Measurements from ENCODE around the gene PEAR1.
A peak's percentile ranks its signal among the peaks of the same experiment; 100 is the strongest.

The PEAR1 gene

DNA sequence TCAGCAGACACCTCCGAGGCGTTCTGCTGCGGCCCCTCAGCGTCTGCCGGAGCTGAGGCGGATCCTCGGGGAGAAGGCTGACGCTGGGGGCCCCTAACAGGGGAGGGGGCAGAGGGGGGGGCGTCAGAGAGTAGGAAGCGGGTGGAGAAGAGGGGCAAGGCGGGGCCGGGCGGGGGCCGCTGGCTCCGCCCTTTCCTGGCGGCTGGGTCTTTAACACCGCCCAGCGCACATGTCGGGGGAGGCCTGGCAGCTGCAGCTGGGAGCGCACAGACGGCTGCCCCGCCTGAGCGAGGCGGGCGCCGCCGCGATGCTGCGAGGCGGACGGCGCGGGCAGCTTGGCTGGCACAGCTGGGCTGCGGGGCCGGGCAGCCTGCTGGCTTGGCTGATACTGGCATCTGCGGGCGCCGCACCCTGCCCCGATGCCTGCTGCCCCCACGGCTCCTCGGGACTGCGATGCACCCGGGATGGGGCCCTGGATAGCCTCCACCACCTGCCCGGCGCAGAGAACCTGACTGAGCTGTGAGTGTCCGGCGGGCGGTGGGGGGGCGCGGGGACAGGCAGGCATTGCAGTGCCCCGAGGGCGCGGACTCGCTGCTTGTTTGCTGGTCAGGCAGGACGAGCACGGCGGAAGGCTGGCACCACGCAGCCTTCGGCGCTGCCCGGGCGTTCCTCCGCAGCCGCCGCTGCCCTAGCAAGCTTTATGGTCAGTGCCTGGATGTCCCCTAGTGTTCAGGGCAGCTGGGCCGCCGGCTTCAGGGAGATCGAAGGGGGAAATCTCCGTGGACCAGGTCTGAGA, 32.7 kb upstream of the PEAR1 start, which contains the start of gene NTRK1:
NTRK1 (plus strand) TSS at position 238 of the 796 bp plus-strand sequence; CDS start at position 308, 70 bp downstream.
- peak; percentile 32 for DNase-seq (ENCODE audit: low spot score)

DNA sequence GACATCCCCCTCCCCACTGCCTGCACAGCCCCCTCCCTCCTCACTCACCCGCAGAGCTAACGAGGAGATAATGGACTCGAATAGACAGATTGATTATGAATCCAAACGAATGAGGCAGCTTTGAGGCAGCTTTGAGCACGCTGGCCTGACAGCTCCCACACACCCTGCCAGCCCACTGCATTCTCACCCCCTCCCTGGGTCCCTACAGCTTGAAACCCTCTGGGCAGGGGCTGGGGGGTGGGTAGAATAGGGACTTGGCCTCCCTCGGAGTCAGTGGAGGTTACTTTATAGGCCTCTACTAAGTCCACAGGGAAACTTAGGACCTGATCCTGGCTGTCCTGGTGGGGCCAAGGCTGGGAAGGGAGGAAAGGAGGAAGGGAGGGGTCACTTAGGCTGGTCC, 30.9 kb upstream of the PEAR1 start:
- DNase-seq (ENCODE audit: low spot score), result no peak

DNA sequence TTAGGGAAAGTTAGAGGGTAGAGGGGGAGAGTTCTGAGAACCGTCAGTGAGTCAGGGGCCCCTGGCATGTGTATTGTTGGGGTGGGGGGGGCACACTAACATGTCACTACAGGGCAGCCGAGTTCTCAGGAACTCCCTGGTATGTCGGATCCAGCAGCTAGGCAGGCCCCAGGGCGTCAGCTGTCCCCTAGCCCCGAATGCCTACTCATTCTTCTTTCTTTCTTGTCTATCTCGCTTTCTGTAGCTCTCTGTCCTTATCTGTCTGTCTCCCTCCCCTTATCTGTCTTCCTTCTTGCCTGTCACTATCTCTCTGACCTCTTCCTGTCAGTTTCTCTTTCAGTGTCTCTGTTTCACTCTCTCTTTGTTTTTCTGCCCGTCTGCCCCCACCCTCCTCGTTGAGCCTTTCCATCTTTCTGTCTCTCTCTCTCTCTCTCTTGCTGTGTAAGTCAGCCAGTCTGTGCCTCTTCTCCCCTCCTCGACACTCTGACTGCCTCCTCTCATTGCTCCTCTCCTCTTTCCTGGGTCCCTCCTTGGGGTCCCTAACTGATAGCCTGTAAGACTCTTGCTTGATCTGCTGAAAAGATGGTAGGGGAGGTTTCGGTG, 30.4 kb upstream of the PEAR1 start:
- DNase-seq (ENCODE audit: low spot score), result no peak

DNA sequence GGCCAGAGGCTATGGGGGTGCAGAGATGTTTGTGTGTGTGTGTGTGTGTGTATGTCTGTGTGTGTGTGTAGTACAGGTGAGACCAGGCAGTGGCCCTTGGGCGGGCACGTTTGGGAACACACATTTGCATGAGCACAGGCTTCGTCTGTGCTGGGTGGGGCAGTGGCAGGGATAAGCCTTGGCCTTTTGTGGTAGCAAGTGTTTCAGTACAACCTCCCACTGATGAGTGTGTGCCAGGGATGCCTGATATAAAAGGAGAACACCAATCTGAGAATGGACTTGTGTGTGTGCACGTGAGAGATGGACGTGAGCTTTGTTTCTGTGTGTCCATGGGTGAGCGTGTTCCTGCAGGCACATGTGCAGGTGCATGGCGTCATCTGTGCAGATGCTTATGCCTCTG, 29.9 kb upstream of the PEAR1 start:
- DNase-seq (ENCODE audit: low spot score), result no peak

DNA sequence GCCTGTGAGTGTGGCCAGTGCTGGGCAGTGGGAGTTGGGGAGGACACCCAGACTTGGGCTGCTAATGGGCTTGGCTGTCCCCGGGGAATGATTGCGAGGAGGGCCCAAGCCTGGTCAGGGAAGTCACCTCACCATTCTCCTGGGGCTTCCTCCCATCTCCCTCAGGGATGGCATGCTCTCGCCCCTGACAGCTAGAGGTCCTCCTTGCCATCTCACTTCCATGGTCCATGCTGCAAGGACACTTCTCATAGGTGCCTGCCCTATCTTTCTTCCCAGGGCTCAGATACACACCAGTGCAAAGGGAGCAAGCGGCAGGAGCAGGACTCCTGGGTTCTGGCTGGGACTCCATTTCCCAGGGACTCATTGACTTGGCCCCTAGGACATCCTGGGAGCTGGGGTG, 28.7 kb upstream of the PEAR1 start:
- no peak for DNase-seq (ENCODE audit: low spot score)

DNA sequence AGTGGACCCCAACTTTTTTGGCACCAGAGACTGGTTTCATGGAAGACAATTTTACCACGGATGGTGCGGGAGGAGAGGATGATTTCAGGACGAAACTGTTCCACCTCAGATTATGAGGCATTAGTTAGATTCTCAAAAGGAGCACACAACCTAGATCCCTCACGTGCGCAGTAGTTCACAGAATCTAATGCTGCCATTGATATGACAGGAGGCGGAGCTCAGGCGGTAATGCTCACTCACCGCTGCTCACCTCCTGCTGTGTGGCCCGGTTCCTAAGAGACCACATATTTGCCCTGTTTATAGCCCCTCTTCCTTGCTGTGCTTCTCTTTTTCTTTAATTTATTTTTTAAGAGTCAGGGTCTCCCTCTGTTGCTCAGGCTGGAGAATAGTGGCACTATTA, 28.3 kb upstream of the PEAR1 start:
- no peak for DNase-seq (ENCODE audit: low spot score)

DNA sequence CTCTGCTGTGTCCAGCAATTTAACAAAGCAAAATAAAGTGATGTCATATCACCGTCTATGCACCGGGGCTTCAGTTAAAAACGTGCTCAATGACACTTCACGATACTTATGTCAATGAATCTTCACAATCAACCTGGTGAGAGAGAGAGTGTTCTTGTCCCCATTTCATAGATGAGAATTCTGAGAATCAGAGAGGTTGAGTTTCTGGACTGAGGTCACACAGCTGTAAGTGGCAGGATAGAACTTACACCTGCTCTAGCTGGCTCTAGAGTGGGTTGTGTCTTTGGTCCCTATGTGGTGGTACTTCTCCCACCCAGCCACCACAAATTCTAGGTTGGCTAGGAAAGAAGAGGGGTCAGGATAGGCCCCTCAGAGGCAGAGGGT, 27.7 kb upstream of the PEAR1 start:
- DNase-seq (ENCODE audit: low spot score), result no peak

DNA sequence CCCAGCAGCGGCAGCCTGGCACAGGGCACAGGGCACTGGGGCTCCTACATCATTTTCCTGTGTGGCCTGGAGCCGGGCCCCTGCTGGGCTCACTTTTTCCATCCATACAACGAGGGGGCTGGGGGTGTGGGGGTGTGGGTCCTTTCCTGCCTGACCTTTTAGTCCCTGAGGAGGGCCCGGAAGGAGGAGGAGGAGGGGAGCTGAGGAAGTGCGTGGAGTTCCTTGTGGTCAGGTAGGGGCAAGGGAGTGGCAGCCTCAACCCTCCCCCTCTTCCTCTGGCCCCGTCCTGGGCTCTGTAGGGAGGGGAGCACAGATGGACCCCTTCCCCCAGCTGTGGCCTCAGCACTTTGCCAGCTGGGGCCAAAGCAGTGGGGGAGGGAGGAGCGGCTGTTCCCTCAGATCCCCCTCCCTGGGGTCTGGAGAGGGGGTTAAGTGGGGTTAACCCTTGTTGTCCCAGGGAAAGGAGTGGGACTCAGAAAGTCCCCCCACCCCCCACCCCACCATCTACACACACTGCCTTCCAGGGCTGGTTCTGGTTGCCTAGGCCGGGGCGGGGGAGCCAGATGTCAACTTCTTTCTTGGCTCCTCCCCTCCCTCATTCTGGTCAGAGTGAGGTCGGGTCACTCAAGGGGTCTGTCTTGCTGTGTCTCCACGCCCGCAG, 27.1 kb upstream of the PEAR1 start:
- no peak for DNase-seq (ENCODE audit: low spot score)

DNA sequence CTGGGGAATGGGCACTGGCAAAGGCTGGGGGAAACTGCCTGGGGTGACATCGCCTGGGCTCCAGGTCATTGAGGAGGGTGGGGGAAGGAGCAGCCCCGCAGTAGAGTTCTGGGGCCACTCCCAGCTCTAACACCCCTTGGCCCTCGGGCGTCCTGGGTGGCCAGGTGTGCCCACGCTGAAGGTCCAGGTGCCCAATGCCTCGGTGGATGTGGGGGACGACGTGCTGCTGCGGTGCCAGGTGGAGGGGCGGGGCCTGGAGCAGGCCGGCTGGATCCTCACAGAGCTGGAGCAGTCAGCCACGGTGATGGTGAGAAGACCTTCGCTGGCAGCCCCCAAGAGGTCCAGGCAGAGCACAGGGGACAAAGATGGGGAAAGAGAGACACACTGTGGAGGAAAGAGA, 25.2 kb upstream of the PEAR1 start:
- no peak for DNase-seq (ENCODE audit: low spot score)

DNA sequence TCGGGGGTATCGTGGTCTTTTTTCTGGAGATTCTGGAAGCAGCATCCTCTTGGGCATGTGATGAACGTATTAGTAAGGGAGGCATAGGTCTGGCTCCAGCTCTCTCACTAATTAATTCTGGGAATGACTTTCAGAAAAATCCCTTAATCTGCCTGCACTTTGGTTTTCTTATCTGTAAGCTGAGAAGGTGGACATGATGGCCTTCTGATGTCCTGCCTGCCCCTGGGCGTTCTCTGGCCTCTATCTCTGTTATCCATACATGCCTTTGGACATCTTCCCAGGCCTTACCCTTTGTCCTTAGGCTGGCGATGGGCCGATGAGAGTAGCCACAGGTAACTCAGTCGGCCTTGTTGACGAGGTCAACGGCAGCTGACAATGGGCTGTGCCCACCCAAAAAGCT, 24.1 kb upstream of the PEAR1 start:
- no peak for DNase-seq (ENCODE audit: low spot score)

DNA sequence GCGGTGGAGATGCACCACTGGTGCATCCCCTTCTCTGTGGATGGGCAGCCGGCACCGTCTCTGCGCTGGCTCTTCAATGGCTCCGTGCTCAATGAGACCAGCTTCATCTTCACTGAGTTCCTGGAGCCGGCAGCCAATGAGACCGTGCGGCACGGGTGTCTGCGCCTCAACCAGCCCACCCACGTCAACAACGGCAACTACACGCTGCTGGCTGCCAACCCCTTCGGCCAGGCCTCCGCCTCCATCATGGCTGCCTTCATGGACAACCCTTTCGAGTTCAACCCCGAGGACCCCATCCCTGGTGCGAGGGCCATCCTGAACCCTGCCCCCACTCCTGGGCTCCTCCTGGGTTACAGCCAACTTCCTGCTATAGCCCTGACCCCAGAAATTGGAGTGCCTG, 19.9 kb upstream of the PEAR1 start:
- no peak for DNase-seq (ENCODE audit: low spot score)

DNA sequence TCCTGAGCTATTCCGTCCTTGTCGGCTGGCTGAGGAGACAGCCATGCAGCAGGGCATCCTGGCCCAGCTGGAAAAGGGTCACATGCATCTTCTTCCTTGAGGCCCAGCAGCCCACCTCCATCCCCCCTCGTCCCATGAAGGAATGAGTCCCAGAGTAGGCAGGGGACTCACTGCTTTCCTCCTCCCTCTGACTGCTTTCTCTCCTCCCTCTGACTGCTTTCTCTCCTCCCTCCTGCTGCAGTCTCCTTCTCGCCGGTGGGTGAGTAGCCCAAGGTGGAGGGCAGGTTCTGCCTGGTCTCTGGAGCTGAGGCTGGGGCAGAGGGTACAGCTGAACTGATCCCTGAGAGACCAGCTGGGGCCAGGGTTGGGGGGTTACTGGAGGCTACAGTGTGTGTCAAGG, 19.4 kb upstream of the PEAR1 start:
- no peak for DNase-seq (ENCODE audit: low spot score)

DNA sequence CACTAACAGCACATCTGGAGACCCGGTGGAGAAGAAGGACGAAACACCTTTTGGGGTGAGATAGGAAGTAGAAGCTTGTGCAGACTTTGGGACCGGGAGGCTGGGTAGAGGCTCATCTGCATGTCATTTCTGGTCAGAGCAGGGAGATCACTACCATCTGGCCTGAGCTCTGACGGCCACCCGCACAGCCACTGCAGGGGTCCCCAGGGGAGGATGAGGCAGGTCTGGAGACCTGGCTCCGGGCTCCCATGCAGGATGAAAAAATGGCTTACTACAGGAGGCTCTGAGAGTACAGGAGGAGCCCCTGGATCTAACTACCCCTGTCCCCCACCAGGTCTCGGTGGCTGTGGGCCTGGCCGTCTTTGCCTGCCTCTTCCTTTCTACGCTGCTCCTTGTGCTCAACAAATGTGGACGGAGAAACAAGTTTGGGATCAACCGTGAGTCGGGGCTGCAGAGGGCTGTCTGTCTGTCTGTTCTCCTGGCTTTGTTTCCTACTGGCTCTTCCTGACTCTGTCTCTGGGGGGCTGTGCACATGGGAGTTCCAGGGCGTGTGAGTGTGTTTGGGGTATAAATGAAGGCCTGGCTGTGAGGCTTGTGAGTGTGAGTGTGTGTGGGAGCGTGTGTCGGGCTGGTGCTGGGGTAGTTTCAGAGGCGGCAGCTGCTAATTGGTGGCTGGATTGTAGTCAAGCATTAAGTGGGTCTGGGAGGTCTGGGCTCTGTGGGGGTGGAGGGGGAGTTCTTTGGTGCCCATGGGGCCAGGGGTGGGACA, 18.8 kb upstream of the PEAR1 start:
- no peak for DNase-seq (ENCODE audit: low spot score)

DNA sequence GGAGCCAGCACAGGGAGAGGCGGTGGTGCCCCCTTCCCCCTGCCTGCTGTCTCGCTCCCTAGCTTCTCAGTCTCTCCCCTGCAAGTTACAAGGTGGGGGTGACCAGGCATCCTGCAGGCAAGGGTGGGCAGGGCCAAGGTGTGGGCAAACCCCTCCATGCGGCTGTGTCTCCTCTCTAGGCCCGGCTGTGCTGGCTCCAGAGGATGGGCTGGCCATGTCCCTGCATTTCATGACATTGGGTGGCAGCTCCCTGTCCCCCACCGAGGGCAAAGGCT, 18.2 kb upstream of the PEAR1 start:
- no peak for DNase-seq (ENCODE audit: low spot score)

DNA sequence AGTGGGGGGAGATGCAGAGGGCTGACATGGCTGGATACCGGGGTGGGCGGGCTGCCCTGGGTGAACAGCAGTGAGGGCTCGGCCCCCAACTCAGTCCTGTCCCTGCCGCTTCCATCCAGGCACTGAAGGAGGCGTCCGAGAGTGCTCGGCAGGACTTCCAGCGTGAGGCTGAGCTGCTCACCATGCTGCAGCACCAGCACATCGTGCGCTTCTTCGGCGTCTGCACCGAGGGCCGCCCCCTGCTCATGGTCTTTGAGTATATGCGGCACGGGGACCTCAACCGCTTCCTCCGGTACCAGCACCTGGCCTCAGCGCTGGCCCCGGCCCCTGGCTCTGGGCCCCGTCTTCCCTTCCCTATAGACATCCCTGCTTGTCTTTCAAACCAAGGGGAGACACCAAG, 17.2 kb upstream of the PEAR1 start:
- no peak for DNase-seq (ENCODE audit: low spot score)

DNA sequence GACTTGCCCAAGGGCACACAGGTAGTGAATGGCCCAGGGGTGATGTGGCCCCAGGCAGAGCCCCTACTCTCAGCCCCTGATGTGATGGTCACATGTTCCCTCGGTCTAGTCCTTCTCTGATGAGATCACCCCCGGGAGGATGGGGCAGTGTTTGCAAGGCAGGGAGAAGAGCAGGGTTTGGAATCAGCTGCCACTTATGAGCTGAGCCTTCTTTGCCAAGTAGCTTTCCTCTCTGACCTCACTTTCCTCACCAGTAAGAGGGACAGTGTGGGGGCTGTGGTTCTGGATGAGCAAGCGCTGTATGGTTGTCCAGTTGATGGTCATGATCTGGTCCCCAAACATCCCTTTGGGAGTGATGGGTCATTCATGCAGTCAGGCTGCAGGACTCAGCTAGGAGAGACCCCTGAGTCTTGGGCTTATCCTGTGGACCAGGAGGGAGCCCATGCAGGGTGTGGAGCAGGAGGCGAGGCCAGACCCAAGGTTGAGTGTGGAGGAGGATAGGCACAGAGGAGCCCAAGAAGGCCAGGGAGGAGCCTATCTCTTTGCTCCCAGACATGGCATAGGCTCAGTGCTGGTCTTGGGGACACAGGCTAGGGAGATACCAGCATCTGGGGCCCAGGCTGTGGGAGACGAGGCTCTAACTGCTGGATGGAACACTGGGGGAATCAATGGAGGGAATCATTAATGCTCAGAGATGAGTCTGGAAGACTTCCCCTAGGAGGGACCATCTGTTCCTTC, 15.9 kb upstream of the PEAR1 start:
- no peak for DNase-seq (ENCODE audit: low spot score)

DNA sequence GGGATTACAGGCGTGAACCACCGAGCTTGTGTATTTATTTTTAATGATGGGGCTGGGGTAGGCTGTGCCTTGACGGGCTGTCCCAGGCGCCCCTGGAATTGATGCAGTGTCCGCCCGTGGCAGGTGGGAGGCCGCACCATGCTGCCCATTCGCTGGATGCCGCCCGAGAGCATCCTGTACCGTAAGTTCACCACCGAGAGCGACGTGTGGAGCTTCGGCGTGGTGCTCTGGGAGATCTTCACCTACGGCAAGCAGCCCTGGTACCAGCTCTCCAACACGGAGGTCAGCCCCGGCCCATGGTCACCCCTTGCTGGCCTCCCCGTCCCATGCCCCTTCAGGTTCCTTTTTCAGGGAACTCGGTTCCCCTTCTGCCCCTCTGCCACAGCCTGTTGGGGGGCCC, 13.6 kb upstream of the PEAR1 start:
- DNase-seq (ENCODE audit: low spot score), result no peak

DNA sequence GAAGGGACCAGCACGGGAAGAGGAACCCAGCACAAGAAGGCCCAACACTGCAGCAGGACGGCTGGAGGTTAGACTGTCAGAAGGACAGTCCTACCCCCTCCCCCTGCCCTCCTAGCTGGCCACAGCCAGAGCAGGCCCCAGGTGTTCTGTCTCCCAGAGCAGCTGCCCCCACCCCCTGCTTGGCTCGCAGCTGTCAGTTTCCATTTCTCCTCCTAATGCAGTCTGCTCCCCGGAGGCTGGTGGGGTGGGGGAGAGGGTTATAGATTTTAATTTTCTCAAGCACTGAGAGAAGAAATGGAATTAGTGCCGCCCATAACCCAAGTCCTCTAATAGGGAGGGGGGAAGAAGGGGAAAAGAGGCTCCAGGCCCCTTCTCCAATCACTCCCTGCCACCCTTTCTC, 13.0 kb upstream of the PEAR1 start:
- no peak for DNase-seq (ENCODE audit: low spot score)

DNA sequence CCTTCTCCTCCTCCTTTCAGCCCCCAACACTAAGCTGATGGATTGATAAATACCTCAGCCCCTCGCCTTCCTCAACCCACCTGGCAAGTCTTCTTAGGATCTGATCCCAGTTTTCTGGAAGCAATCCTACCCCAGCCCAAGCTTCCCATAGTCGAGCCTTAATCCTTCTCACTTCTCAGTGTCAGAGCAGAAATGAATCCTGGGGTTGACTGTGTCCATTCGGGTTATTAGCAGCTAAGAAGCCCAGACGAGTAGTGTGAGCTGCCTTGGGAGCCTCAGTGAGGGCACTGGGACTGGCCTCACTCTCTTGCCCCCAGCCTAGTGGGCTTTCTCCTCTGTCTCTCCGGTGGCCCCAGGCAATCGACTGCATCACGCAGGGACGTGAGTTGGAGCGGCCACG, 12.4 kb upstream of the PEAR1 start:
- no peak for DNase-seq (ENCODE audit: low spot score)

DNA sequence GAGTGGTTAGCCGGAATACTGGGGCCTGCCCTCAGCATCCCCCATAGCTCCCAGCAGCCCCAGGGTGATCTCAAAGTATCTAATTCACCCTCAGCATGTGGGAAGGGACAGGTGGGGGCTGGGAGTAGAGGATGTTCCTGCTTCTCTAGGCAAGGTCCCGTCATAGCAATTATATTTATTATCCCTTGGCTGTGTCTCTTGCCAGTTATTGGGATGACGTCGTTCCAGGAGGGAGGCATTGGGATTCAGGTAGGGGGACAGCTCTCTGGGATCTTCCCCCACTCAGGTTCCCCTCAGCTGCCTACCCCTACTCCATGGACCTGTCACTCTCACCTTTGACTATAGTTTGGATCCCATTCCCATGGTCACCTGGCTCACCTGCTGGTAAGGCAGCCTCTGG, 11.9 kb upstream of the PEAR1 start:
- no peak for DNase-seq (ENCODE audit: low spot score)

DNA sequence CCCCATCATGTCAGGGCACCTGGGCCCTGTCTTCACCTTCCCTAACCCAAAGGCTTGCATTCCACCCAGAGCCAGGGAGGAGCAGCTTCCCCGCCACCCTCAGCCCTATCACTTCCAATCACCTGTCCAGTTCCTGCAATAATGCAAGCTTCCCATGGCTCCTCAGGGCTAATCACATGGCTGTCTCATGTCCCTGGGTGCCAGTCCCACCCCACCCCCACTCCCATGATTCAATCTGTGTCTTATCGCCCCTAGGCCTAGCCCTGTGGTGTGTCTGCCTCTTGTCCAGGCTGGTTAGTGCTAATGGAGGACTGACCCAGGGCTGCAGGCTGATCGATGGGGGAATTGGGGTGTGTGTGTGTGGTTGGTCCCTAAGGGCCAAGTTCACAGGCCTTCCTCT, 11.0 kb upstream of the PEAR1 start:
- DNase-seq (ENCODE audit: low spot score), result no peak

DNA sequence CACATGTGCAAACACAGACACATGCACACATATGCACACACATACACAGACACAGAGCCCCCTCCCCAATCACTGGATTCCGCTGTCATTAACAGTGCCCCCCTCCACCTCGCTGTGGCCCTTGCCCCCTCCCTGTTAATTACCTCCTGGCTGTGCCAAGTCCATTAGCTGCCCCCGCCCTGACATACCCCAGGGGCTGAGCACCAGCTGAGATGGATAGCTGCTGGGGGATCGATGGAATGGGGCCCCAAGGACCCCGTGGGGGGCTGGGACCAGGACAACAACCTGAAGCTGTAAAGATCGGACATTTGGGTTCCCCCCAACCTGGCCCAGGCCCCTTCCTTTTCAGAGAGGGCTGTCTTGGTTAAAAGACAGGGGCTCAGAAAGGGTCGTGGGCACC, 9.6 kb upstream of the PEAR1 start:
- DNase-seq (ENCODE audit: low spot score), result no peak
